ENCODE results near the gene FOXL3.
"Not testable (repeated sequence)": the region's sequence is repeated elsewhere in the genome, so short reads cannot be mapped to it uniquely, and the experiment has no call there.

FOXL3 gene

GRCh38 chr7:255038-255435, 34.9 kb upstream of the FOXL3 start:
- DNase-seq (ENCODE audit: low spot score): no peak

GRCh38 chr7:255721-256361, 34.1 kb upstream of the FOXL3 start:
- no peak for DNase-seq (ENCODE audit: low spot score)

- DNase-seq (ENCODE audit: low spot score): no peak
Measured at GRCh38 chr7:256461-256940, 33.5 kb upstream of the FOXL3 start.

GRCh38 chr7:256981-257646, 32.9 kb upstream of the FOXL3 start:
- DNase-seq (ENCODE audit: low spot score): no peak

GRCh38 chr7:257647-257992, 32.4 kb upstream of the FOXL3 start:
- DNase-seq (ENCODE audit: low spot score): no peak

GRCh38 chr7:258476-259190, 31.3 kb upstream of the FOXL3 start:
- no peak for DNase-seq (ENCODE audit: low spot score)

- no peak for DNase-seq (ENCODE audit: low spot score)
Measured at GRCh38 chr7:259191-259505, 30.8 kb upstream of the FOXL3 start.

GRCh38 chr7:259751-260405, 30.1 kb upstream of the FOXL3 start:
- no peak for DNase-seq (ENCODE audit: low spot score)

- DNase-seq (ENCODE audit: low spot score): no peak
Measured at GRCh38 chr7:260441-261281, 29.3 kb upstream of the FOXL3 start.

GRCh38 chr7:261341-262250, 28.4 kb upstream of the FOXL3 start:
- no peak for DNase-seq (ENCODE audit: low spot score)

GRCh38 chr7:262251-262572, 27.8 kb upstream of the FOXL3 start:
- DNase-seq (ENCODE audit: low spot score): no peak

GRCh38 chr7:262631-263311, 27.2 kb upstream of the FOXL3 start:
- DNase-seq (ENCODE audit: low spot score): not testable (repeated sequence)

- not testable (repeated sequence) for DNase-seq (ENCODE audit: low spot score)
Measured at GRCh38 chr7:263483-264351, 26.3 kb upstream of the FOXL3 start.

GRCh38 chr7:264541-265191, 25.3 kb upstream of the FOXL3 start:
- DNase-seq (ENCODE audit: low spot score): no peak

- DNase-seq (ENCODE audit: low spot score): no peak
Measured at GRCh38 chr7:265192-265997, 24.6 kb upstream of the FOXL3 start.

GRCh38 chr7:265998-266850, 23.7 kb upstream of the FOXL3 start:
- no peak for DNase-seq (ENCODE audit: low spot score)

Data from HuH-7 (cell line).